Mesenchymal stem cell (in vitro differentiated cells and primary cell): ENCODE measurements around the gene FBXL17.
A peak's percentile ranks its signal among the peaks of the same experiment; 100 is the strongest.

Source experiments
- DNase-seq: peaks from one replicate; pipeline ENCODE4 v3.0.0-alpha.2; 2013
- H2AFZ ChIP-seq: one replicate; pipeline ENCODE4 v1.6.1; 2013; ENCODE audit warnings: low read depth, mild to moderate bottlenecking, control low read depth, inconsistent platforms, low read length, moderate library complexity
- H2AK5ac ChIP-seq: 2 replicates; pipeline ENCODE4 v1.6.1; 2013; ENCODE audit warnings: low read length, moderate library complexity, mild to moderate bottlenecking, inconsistent platforms; ENCODE audit not compliant: severe bottlenecking
- H2BK120ac ChIP-seq: one replicate; pipeline ENCODE4 v1.6.1; 2013; ENCODE audit warnings: low read depth, mild to moderate bottlenecking, inconsistent platforms, low read length, moderate library complexity
- H2BK12ac ChIP-seq, 2 experiments: one replicate each; pipeline ENCODE4 v1.6.1; 2013; ENCODE audit warnings: inconsistent platforms in 2 of 2, low read length in 2 of 2, mild to moderate bottlenecking in 2 of 2, moderate library complexity in 2 of 2, control low read depth in 1 of 2
- H2BK15ac ChIP-seq: one replicate; pipeline ENCODE4 v1.6.1; 2013; ENCODE audit warnings: mild to moderate bottlenecking, low read depth, inconsistent platforms; ENCODE audit not compliant: poor library complexity, severe bottlenecking
- H2BK5ac ChIP-seq: 2 replicates; pipeline ENCODE4 v1.6.1; 2013; ENCODE audit warnings: low read depth, mild to moderate bottlenecking, low read length, control low read depth, inconsistent platforms; ENCODE audit not compliant: poor library complexity, severe bottlenecking
- H3K14ac ChIP-seq, 2 experiments: one replicate each; pipeline ENCODE4 v1.6.1; 2013; ENCODE audit warnings: inconsistent platforms in 2 of 2, low read length in 2 of 2, control low read depth in 1 of 2, mild to moderate bottlenecking in 1 of 2, moderate library complexity in 1 of 2
- H3K18ac ChIP-seq, 2 experiments: one replicate each; pipeline ENCODE4 v1.6.1; 2013; ENCODE audit warnings: inconsistent platforms in 2 of 2, low read length in 2 of 2, control low read depth in 1 of 2, low read depth in 1 of 2, mild to moderate bottlenecking in 1 of 2
- H3K23ac ChIP-seq, 2 experiments: one replicate each; pipeline ENCODE4 v1.6.1; 2013; ENCODE audit warnings: inconsistent platforms in 2 of 2, low read length in 2 of 2, mild to moderate bottlenecking in 2 of 2, moderate library complexity in 2 of 2, control low read depth in 1 of 2
- H3K27ac ChIP-seq: 2 replicates; pipeline ENCODE4 v1.5.1; 2013; ENCODE audit warnings: mild to moderate bottlenecking, moderate library complexity, low read length, control low read depth, inconsistent platforms; ENCODE audit not compliant: poor library complexity, severe bottlenecking
- H3K27me3 ChIP-seq, 2 experiments: 2 replicates each; pipeline versions ENCODE4 v1.6.1 to v1.7.0; 2013; ENCODE audit warnings: low read length in 2 of 2, mild to moderate bottlenecking in 2 of 2, moderate library complexity in 2 of 2, control low read depth in 1 of 2, inconsistent platforms in 1 of 2; ENCODE audit not compliant: control insufficient read depth in 1 of 2, insufficient read depth in 1 of 2
- H3K36me3 ChIP-seq, 2 experiments: 2 replicates each; pipeline versions ENCODE4 v1.6.1 to v1.7.0; 2013; ENCODE audit warnings: low read length in 2 of 2, control low read depth in 1 of 2, inconsistent platforms in 1 of 2, low read depth in 1 of 2, mild to moderate bottlenecking in 1 of 2; ENCODE audit not compliant: insufficient read depth in 2 of 2, control insufficient read depth in 1 of 2
- H3K4ac ChIP-seq, 2 experiments: one replicate each; pipeline ENCODE4 v1.6.1; 2013; ENCODE audit warnings: inconsistent platforms in 2 of 2, low read length in 2 of 2, mild to moderate bottlenecking in 2 of 2, moderate library complexity in 2 of 2, control low read depth in 1 of 2, low read depth in 1 of 2
- H3K4me1 ChIP-seq: 2 replicates; pipeline ENCODE4 v1.6.1; 2013; ENCODE audit warnings: low read depth, low read length, control low read depth; ENCODE audit not compliant: control insufficient read depth, insufficient read depth
- H3K4me2 ChIP-seq: 2 replicates; pipeline ENCODE4 v1.6.1; 2013; ENCODE audit warnings: low read length, mild to moderate bottlenecking, inconsistent platforms; ENCODE audit not compliant: poor library complexity, severe bottlenecking
- H3K4me3 ChIP-seq, 2 experiments: 2 replicates each; pipeline versions ENCODE4 v1.5.1 to v1.7.0; 2013; ENCODE audit warnings: low read length in 2 of 2, mild to moderate bottlenecking in 2 of 2, control low read depth in 1 of 2, low read depth in 1 of 2; ENCODE audit not compliant: insufficient read depth in 1 of 2
- H3K79me1 ChIP-seq: replicated peaks from 2 replicates; pipeline ENCODE4 v1.6.1; 2013; ENCODE audit warnings: mild to moderate bottlenecking, control low read depth, low read length, inconsistent platforms; ENCODE audit not compliant: poor library complexity, severe bottlenecking
- H3K9ac ChIP-seq: 2 replicates; pipeline ENCODE4 v1.7.0; 2013; ENCODE audit warnings: mild to moderate bottlenecking, low read length, moderate library complexity
- H3K9me3 ChIP-seq: 2 replicates; pipeline ENCODE4 v1.7.0; 2013; ENCODE audit warnings: mild to moderate bottlenecking, low read length; ENCODE audit not compliant: control insufficient read depth
- H4K8ac ChIP-seq: one replicate; pipeline ENCODE4 v1.6.1; 2013; ENCODE audit warnings: inconsistent platforms, mild to moderate bottlenecking, low read length, moderate library complexity
- H4K91ac ChIP-seq: one replicate; pipeline ENCODE4 v1.6.1; 2013; ENCODE audit warnings: mild to moderate bottlenecking, low read length, inconsistent platforms
- WGBS: methylation state at CpG from one replicate; pipeline ENCODE4 v1.1.7; 2013; ENCODE audit warnings: mixed read lengths; 5-methylcytosine and 5-hydroxymethylcytosine counted together

FBXL17 gene

GRCh38 chr5:108001222-108001621 lies 380.7 kb downstream of the FBXL17 start:
- Histone ChIP-seq H2AK5ac (no peak overlapping the region), H2BK15ac (no peak overlapping the region), H3K4me3 (no peak overlapping the region), H3K18ac (no peak overlapping the region), H3K14ac (no peak overlapping the region), H3K79me1 (no peaks in the 10 kb centered on the region), H2BK12ac (no peak overlapping the region), H2BK5ac (no peak overlapping the region), H3K23ac (no peak overlapping the region), H2AFZ (no peak overlapping the region), H4K91ac (no peak overlapping the region), H3K36me3 (no peaks in the 10 kb centered on the region), H3K4ac (no peak overlapping the region), H3K4me1 (no peaks in the 10 kb centered on the region), H3K9me3 (no peaks in the 10 kb centered on the region), H3K27me3 (no peaks in the 10 kb centered on the region), H3K4me2 (no peak overlapping the region), H2BK120ac (no peak overlapping the region), H4K8ac (no peak overlapping the region), H3K27ac (no peak overlapping the region), H3K9ac (no peak overlapping the region)
- WGBS = 100% methylated on average over 4 of the region's 4 CpGs
- no peak for DNase-seq

DNA sequence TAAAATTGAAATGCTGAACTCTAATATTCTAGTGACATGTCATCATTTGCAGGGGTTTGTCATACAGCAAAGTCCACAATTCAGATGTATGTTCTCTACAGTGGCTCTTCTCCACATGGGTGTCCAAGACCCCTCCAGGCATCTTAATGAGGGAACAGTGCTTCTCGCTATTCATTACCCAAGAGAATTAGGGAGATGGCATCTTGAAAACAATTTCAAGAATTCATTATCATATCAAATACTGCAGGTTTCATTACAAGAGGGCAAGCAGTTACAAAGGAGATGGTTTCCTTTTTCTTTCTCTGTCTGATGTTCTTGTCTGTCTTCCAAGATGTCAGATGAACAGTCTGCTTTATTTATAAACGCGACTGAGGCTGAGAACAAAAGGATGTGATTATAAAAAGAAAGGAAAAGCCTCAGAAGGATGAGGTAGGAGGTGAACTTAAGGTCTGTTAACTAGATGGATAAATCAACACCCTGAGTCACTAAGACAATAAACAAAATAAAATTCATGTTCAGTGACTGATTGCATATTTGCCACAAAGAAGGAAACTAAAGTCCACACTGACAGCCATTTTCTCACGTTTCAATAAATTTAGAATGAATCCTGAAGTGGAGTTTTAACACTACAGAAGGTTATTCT lies 384.4 kb downstream of the FBXL17 start:
- no peak overlapping the region for H2AFZ ChIP-seq
- no peak overlapping the region for H2BK120ac ChIP-seq
- no peak overlapping the region for H3K9ac ChIP-seq
- H3K36me3 ChIP-seq = no peaks in the 10 kb centered on the region
- no peak overlapping the region for H3K18ac ChIP-seq
- no peak overlapping the region for H3K4ac ChIP-seq
- no peak overlapping the region for H4K8ac ChIP-seq
- 57% methylated on average over 1 of the region's 4 CpGs for WGBS
- H3K27ac ChIP-seq = no peak overlapping the region
- no peaks in the 10 kb centered on the region for H3K4me1 ChIP-seq
- H2BK5ac ChIP-seq = no peak overlapping the region
- no peak overlapping the region for H3K14ac ChIP-seq
- no peak overlapping the region for H4K91ac ChIP-seq
- no peak overlapping the region for H3K4me2 ChIP-seq
- no peaks in the 10 kb centered on the region for H3K9me3 ChIP-seq
- no peak overlapping the region for H2BK15ac ChIP-seq
- H2AK5ac ChIP-seq = no peak overlapping the region
- H2BK12ac ChIP-seq = no peak overlapping the region
- no peaks in the 10 kb centered on the region for H3K79me1 ChIP-seq
- H3K27me3 ChIP-seq = no peaks in the 10 kb centered on the region
- no peak overlapping the region for H3K23ac ChIP-seq
- H3K4me3 ChIP-seq = no peak overlapping the region
- DNase-seq = peak; percentile 20

- Histone ChIP-seq H3K4me2 (no peak overlapping the region), H3K36me3 (no peaks in the 10 kb centered on the region), H3K23ac (no peak overlapping the region), H2BK5ac (no peak overlapping the region), H2AFZ (no peak overlapping the region), H3K9me3 (no peaks in the 10 kb centered on the region), H2BK15ac (no peak overlapping the region), H2AK5ac (no peak overlapping the region), H3K27ac (no peak overlapping the region), H3K4ac (no peak overlapping the region), H2BK12ac (no peak overlapping the region), H2BK120ac (no peak overlapping the region), H3K14ac (no peak overlapping the region), H3K18ac (no peak overlapping the region), H3K4me3 (no peak overlapping the region), H4K8ac (no peak overlapping the region), H3K4me1 (no peaks in the 10 kb centered on the region), H3K27me3 (no peaks in the 10 kb centered on the region), H3K79me1 (no peaks in the 10 kb centered on the region), H4K91ac (no peak overlapping the region), H3K9ac (no peak overlapping the region)
- no peak for DNase-seq
- WGBS = no CpG with 5 or more reads among the region's 2 CpGs
Measured at GRCh38 chr5:107993341-107993740, 388.6 kb downstream of the FBXL17 start.

DNA sequence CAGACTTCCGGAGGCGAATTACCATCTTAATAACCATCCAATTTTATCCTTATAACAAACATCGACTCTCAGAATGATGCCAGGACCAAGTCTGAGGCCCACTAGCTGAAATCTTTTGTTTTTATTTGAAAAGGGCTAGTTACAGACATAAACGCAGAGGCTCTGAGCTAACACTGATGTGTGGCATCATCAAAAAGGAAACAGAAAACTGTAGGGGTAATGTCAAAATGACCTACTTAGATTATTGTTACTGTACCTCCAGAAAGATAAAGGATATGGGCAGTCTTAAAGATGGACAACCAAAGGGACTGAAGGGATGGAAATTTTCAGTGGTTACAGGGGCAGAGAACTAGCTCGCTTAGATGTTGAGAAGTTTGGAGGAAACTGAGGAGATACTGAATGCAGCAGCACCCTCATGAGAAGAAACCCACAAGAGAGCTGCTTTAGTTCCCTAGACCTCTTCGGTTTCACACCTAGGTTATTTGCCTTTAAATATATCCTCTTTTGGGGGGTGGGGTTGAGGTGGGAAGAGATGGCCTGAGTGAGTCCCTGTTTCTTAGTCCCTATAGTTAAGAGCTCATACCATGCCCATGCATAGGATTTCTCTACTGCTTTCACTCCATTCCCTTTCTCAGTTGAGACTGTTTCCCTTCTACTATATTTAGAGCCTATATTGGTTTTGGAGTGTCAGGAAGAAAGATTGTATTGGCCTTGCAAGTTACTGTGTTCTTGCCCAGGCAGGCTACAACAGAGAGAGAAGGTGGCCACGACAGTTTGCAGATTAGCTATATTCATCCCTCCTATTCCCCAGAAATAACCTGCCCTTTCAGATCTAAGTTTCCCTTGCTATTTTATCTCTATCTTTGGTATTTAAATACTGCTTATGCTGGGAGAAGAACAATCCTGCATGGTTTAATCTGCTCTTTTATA lies 390.8 kb downstream of the FBXL17 start:
- no peak for DNase-seq
- H2BK120ac ChIP-seq = no peak overlapping the region
- H3K9ac ChIP-seq = no peak overlapping the region
- no peak overlapping the region for H4K91ac ChIP-seq
- H2BK5ac ChIP-seq = no peak overlapping the region
- no peak overlapping the region for H3K4ac ChIP-seq
- H3K4me1 ChIP-seq = no peaks in the 10 kb centered on the region
- no peaks in the 10 kb centered on the region for H3K27me3 ChIP-seq
- H3K23ac ChIP-seq = no peak overlapping the region
- H2AFZ ChIP-seq = no peak overlapping the region
- H3K18ac ChIP-seq = no peak overlapping the region
- no peak overlapping the region for H2BK12ac ChIP-seq
- H3K4me3 ChIP-seq = no peak overlapping the region
- H3K36me3 ChIP-seq = no peaks in the 10 kb centered on the region
- H4K8ac ChIP-seq = no peak overlapping the region
- H3K14ac ChIP-seq = no peak overlapping the region
- 96% methylated on average over 6 of the region's 7 CpGs for WGBS
- H3K4me2 ChIP-seq = no peak overlapping the region
- H3K27ac ChIP-seq = no peak overlapping the region
- no peak overlapping the region for H2BK15ac ChIP-seq
- no peak overlapping the region for H2AK5ac ChIP-seq
- no peaks in the 10 kb centered on the region for H3K9me3 ChIP-seq
- H3K79me1 ChIP-seq = no peaks in the 10 kb centered on the region
